ENCODE measurements around the gene ACAA2.

Gene ACAA2

GRCh38 chr18:49857708-49858107, 44.4 kb upstream of the ACAA2 start:
- DNase-seq (ENCODE audit: extremely low read depth, low read depth) = no peak
- TF ChIP-seq CTCF (IDR thresholded peaks at IDR 0.05; ENCODE audit: low read depth, low read length) = no peak

GRCh38 chr18:49856496-49856895, 43.2 kb upstream of the ACAA2 start:
- TF ChIP-seq CTCF (IDR thresholded peaks at IDR 0.05; ENCODE audit: low read depth, low read length) = no peak
- DNase-seq (ENCODE audit: extremely low read depth, low read depth) = no peak

GRCh38 chr18:49855711-49856415, 42.5 kb upstream of the ACAA2 start:
- TF ChIP-seq CTCF (IDR thresholded peaks at IDR 0.05; ENCODE audit: low read depth, low read length) = no peak
- no peak for DNase-seq (ENCODE audit: extremely low read depth, low read depth)

- no peak for DNase-seq (ENCODE audit: extremely low read depth, low read depth)
- no peak for TF ChIP-seq CTCF (IDR thresholded peaks at IDR 0.05; ENCODE audit: low read depth, low read length)
These were observed 41.3 kb upstream of the ACAA2 start for GRCh38 chr18:49854681-49855080.

DNA sequence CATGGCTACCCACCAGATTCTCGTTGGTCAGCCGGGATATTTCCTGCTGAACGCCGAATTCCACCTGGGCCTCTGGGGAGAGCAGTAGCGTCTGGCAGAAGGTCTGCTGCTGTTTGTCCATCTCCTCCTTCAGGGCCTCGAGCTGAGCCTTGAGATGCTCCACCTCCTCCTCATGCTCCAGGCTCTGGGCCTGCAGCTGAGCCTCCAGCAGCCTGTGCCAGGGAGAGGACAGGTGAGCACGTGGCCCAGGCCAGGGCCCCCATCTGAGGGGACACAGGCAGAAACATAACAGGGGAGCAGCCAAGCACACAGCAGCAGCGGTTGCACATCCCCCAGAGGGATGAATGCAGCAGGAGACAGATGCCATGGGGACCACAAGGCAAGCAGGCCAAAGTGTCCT, 40.1 kb upstream of the ACAA2 start:
- TF ChIP-seq CTCF (IDR thresholded peaks at IDR 0.05; ENCODE audit: low read depth, low read length) = no peak

GRCh38 chr18:49853011-49853410, 39.7 kb upstream of the ACAA2 start:
- DNase-seq (ENCODE audit: extremely low read depth, low read depth) = no peak
- TF ChIP-seq CTCF (IDR thresholded peaks at IDR 0.05; ENCODE audit: low read depth, low read length) = no peak

More for the DNA sequence above, 40.1 kb upstream of the ACAA2 start:
- no peak for DNase-seq (ENCODE audit: extremely low read depth, low read depth)

DNA sequence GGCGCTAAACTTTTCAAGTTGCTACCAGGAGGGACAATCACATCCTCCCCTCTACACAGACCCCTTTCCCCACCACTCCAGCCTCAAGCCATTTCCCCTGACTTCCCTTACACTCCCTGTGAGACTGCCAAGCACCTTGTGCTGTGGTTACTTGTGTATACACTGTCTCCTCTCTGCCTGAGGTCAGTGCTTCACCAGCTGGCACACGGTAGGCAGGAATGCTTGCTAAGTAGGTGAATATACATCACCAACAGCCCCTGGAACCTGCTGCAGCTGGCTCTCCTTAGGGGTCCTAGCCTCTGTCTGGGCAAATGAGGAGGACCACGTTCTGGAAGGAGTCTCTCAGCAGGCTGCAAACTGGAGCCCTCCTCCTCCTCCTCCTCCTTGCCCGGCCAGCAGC, 38.3 kb upstream of the ACAA2 start:
- DNase-seq (ENCODE audit: extremely low read depth, low read depth) = no peak
- no peak for TF ChIP-seq CTCF (IDR thresholded peaks at IDR 0.05; ENCODE audit: low read depth, low read length)
